ENCODE results near the gene SPTSSA. TPM values are rescaled to one million over a fixed set of nuclear protein-coding genes. Genes with fewer than 3 reads are reported as not detected.
"Not testable (repeated sequence)": the region's sequence is repeated elsewhere in the genome, so short reads cannot be mapped to it uniquely, and the experiment has no call there.

The SPTSSA gene
- total RNA-seq, 3 donors from 2014 or later = 6.2 to 7.2 (median 6.6) TPM

GRCh38 chr14:34426313-34427295, 35.4 kb downstream of the SPTSSA start:
- Mint-ChIP-seq H3K9me3 (peaks cover 1% of the 10 kb centered on the region), H3K27me3 (ENCODE audit: low read depth) (no peaks in the 10 kb centered on the region), H3K4me1 (ENCODE audit: low read depth) (no peaks in the 10 kb centered on the region), H3K4me3 (no peak overlapping the region), H3K36me3 (ENCODE audit: insufficient read depth) (no peaks in the 10 kb centered on the region)
- DNase-seq (no peak), ATAC-seq (no peak)

GRCh38 chr14:34425095-34425851, 36.8 kb downstream of the SPTSSA start:
- no peaks in the 10 kb centered on the region for H3K36me3 Mint-ChIP-seq (ENCODE audit: insufficient read depth)
- no peak for DNase-seq
- no peak for ATAC-seq
- H3K27me3 Mint-ChIP-seq (ENCODE audit: low read depth) = no peaks in the 10 kb centered on the region
- H3K4me1 Mint-ChIP-seq (ENCODE audit: low read depth) = no peaks in the 10 kb centered on the region
- H3K9me3 Mint-ChIP-seq = peaks cover 4% of the 10 kb centered on the region
- H3K4me3 Mint-ChIP-seq = no peak overlapping the region

- H3K36me3 Mint-ChIP-seq (ENCODE audit: insufficient read depth) = no peaks in the 10 kb centered on the region
- H3K4me3 Mint-ChIP-seq = no peak overlapping the region
- no peaks in the 10 kb centered on the region for H3K4me1 Mint-ChIP-seq (ENCODE audit: low read depth)
These were observed 37.6 kb downstream of the SPTSSA start for GRCh38 chr14:34424488-34424887.

GRCh38 chr14:34423445-34423844, 38.6 kb downstream of the SPTSSA start:
- Mint-ChIP-seq H3K4me1 (ENCODE audit: low read depth) (no peaks in the 10 kb centered on the region), H3K27me3 (ENCODE audit: low read depth) (no peaks in the 10 kb centered on the region), H3K36me3 (ENCODE audit: insufficient read depth) (no peaks in the 10 kb centered on the region), H3K4me3 (no peak overlapping the region), H3K9me3 (peaks cover 9% of the 10 kb centered on the region)
- DNase-seq (no peak), ATAC-seq (no peak)

More at GRCh38 chr14:34424488-34424887, 37.6 kb downstream of the SPTSSA start:
- ATAC-seq (no peak), DNase-seq (no peak)
- no peaks in the 10 kb centered on the region for H3K27me3 Mint-ChIP-seq (ENCODE audit: low read depth)
- H3K9me3 Mint-ChIP-seq = peaks cover 9% of the 10 kb centered on the region

DNA sequence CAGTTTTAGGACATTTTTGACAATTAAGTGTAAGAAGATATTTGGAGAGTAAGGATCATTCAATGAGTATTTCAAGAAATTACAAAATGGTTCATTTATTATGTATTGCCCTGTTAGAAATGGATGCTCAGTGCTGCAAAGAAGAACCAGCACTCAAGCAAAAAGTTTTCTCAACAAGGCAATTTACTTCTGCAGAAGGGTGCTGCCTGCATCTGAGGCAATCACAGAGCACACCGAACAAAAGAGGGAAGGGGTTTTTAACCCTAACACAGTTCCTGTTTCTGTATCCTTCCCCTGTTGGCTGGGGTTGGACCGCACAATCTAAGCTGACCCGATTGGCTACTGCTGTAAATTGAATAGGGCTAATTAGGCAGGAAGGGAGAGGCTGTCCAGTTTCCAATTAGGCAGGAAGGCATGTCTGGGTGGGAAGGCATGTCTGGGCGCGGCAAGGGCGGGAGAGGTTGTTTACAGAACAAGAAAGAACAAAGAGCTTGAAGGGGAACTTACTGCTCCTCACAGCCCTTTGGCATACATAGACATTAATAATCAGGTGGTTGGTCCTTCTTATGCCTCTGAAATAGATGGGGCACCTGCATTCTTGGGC, 41.4 kb downstream of the SPTSSA start:
- ATAC-seq = no peak
- no peak for DNase-seq
- H3K9me3 Mint-ChIP-seq = peaks cover 9% of the 10 kb centered on the region

GRCh38 chr14:34409721-34410120, 52.3 kb downstream of the SPTSSA start:
- Mint-ChIP-seq H3K27me3 (ENCODE audit: low read depth) (peaks cover 5% of the 10 kb centered on the region), H3K4me1 (ENCODE audit: low read depth) (no peaks in the 10 kb centered on the region), H3K4me3 (no peak overlapping the region), H3K36me3 (ENCODE audit: insufficient read depth) (peaks cover 4% of the 10 kb centered on the region), H3K9me3 (peaks cover 14% of the 10 kb centered on the region)
- DNase-seq = no peak
- ATAC-seq = no peak

More for the DNA sequence above, 41.4 kb downstream of the SPTSSA start:
- Mint-ChIP-seq H3K36me3 (ENCODE audit: insufficient read depth) (no peaks in the 10 kb centered on the region), H3K4me1 (ENCODE audit: low read depth) (no peaks in the 10 kb centered on the region), H3K4me3 (no peak overlapping the region), H3K27me3 (ENCODE audit: low read depth) (peaks cover 7% of the 10 kb centered on the region)

GRCh38 chr14:34407951-34408350, 54.1 kb downstream of the SPTSSA start:
- Mint-ChIP-seq H3K36me3 (ENCODE audit: insufficient read depth) (peaks cover 4% of the 10 kb centered on the region), H3K27me3 (ENCODE audit: low read depth) (peaks cover 5% of the 10 kb centered on the region), H3K4me3 (no peak overlapping the region), H3K9me3 (peaks cover 14% of the 10 kb centered on the region), H3K4me1 (ENCODE audit: low read depth) (no peaks in the 10 kb centered on the region)
- DNase-seq = no peak
- no peak for ATAC-seq

DNA sequence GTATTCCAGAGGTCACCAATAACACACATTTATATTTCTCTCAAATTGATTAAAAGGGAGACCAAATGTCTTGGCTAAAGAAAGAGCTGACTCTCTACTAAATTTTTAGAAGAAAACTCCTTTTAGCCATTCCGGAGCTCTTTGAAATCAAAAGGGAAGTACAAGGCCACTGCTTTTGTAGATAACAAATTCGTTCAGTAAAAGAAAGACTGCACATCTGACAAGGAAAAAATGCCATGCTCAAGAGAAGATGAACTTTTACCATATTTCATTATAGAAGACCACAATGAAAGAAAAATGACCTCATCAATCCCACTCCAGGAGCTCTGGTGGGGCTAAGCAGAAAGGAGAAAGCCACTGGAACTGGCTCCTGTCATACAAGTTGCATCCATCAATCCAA, 57.6 kb downstream of the SPTSSA start:
- Mint-ChIP-seq H3K4me1 (ENCODE audit: low read depth) (no peaks in the 10 kb centered on the region), H3K9me3 (peaks cover 8% of the 10 kb centered on the region), H3K36me3 (ENCODE audit: insufficient read depth) (peaks cover 2% of the 10 kb centered on the region), H3K4me3 (no peak overlapping the region), H3K27me3 (ENCODE audit: low read depth) (peaks cover 5% of the 10 kb centered on the region)
- ATAC-seq (no peak), DNase-seq (no peak)

- Mint-ChIP-seq H3K9me3 (peaks cover 4% of the 10 kb centered on the region), H3K36me3 (ENCODE audit: insufficient read depth) (peaks cover 2% of the 10 kb centered on the region), H3K27me3 (ENCODE audit: low read depth) (peaks cover 5% of the 10 kb centered on the region), H3K4me3 (no peak overlapping the region), H3K4me1 (ENCODE audit: low read depth) (no peaks in the 10 kb centered on the region)
- DNase-seq (no peak), ATAC-seq (no peak)
These were observed 58.4 kb downstream of the SPTSSA start for GRCh38 chr14:34403646-34404045.

- Mint-ChIP-seq H3K36me3 (ENCODE audit: insufficient read depth) (no peaks in the 10 kb centered on the region), H3K27me3 (ENCODE audit: low read depth) (peaks cover 5% of the 10 kb centered on the region), H3K4me1 (ENCODE audit: low read depth) (no peaks in the 10 kb centered on the region), H3K9me3 (no peaks in the 10 kb centered on the region), H3K4me3 (no peak overlapping the region)
- ATAC-seq (no peak), DNase-seq (no peak)
These were observed 64.0 kb downstream of the SPTSSA start for GRCh38 chr14:34398024-34398423.

DNA sequence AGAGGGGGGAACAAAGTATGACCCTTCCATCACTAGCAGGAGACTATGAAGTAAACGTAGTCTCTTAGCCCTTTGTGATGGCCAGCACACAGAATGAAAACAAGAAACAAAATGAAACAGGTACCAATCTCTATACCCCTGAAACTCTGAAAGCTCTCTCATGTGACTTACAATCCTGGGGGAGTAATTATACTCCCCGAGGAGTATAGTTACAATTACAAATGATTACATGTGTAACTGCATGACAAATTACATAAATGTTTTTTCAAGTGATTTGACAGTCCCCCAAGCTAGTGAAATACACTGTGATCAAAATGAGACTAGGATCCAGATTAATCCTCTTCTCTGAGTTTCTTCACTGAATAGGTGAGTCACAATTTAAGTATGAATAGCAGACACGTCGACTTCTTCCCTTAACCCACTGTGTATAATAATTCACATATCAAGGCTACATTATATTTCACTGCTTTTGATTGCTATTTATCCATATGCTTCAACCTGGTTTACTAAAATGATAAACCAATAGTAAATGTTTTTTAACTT, 74.0 kb downstream of the SPTSSA start:
- Mint-ChIP-seq H3K27me3 (ENCODE audit: low read depth) (peaks cover 25% of the 10 kb centered on the region), H3K4me3 (no peak overlapping the region), H3K4me1 (ENCODE audit: low read depth) (no peaks in the 10 kb centered on the region), H3K9me3 (peaks cover 8% of the 10 kb centered on the region), H3K36me3 (ENCODE audit: insufficient read depth) (no peaks in the 10 kb centered on the region)
- ATAC-seq (no peak), DNase-seq (no peak)

- Mint-ChIP-seq H3K4me1 (ENCODE audit: low read depth) (no peaks in the 10 kb centered on the region), H3K27me3 (ENCODE audit: low read depth) (peaks cover 21% of the 10 kb centered on the region), H3K4me3 (no peak overlapping the region), H3K9me3 (peaks cover 8% of the 10 kb centered on the region), H3K36me3 (ENCODE audit: insufficient read depth) (no peaks in the 10 kb centered on the region)
- ATAC-seq (no peak), DNase-seq (no peak)
These were observed 75.1 kb downstream of the SPTSSA start for GRCh38 chr14:34386865-34387485.

DNA sequence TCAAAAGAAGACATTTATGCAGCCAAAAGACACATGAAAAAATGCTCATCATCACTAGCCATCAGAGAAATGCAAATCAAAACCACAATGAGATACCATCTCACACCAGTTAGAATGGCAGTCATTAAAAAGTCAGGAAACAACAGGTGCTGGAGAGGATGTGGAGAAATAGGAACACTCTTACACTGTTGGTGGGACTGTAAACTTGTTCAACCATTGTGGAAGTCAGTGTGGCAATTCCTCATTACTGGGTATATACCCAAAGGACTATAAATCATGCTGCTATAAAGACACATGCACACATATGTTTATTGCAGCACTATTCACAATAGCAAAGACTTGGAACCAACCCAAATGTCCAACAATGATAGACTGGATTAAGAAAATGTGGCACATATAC, 76.2 kb downstream of the SPTSSA start:
- DNase-seq; H3K4me3 Mint-ChIP-seq; H3K4me1 Mint-ChIP-seq (ENCODE audit: low read depth); ATAC-seq; H3K9me3 Mint-ChIP-seq; H3K36me3 Mint-ChIP-seq (ENCODE audit: insufficient read depth): not testable (repeated sequence)
- H3K27me3 Mint-ChIP-seq (ENCODE audit: low read depth) = peaks cover 21% of the 10 kb centered on the region

GRCh38 chr14:34383839-34384238, 78.2 kb downstream of the SPTSSA start:
- Mint-ChIP-seq H3K36me3 (ENCODE audit: insufficient read depth) (no peaks in the 10 kb centered on the region), H3K4me3 (no peak overlapping the region), H3K27me3 (ENCODE audit: low read depth) (peaks cover 21% of the 10 kb centered on the region), H3K9me3 (peaks cover 4% of the 10 kb centered on the region), H3K4me1 (ENCODE audit: low read depth) (no peaks in the 10 kb centered on the region)
- ATAC-seq (no peak), DNase-seq (no peak)
